ENCODE data around the gene CPEB4.

DNA sequence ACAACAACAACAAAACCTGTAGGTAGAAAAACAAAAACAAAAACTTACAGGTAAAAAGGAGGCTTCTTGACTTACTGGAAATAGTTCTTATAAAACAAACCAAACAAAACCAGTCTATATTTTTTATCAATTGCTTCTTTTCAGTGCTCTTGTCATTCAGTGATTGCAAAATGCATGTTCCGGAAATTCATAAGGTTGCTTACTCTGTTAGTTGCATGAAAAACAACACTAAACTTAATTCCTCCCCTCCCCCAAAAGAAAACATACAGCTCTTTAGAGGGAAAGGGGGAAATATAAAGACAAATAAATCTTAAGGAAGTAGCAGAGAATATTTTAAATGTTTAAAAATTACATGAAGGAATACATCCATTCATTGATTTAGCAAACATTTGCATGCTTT is 19.1 kb downstream of the CPEB4 start:
- TF ChIP-seq, protein P1, sequence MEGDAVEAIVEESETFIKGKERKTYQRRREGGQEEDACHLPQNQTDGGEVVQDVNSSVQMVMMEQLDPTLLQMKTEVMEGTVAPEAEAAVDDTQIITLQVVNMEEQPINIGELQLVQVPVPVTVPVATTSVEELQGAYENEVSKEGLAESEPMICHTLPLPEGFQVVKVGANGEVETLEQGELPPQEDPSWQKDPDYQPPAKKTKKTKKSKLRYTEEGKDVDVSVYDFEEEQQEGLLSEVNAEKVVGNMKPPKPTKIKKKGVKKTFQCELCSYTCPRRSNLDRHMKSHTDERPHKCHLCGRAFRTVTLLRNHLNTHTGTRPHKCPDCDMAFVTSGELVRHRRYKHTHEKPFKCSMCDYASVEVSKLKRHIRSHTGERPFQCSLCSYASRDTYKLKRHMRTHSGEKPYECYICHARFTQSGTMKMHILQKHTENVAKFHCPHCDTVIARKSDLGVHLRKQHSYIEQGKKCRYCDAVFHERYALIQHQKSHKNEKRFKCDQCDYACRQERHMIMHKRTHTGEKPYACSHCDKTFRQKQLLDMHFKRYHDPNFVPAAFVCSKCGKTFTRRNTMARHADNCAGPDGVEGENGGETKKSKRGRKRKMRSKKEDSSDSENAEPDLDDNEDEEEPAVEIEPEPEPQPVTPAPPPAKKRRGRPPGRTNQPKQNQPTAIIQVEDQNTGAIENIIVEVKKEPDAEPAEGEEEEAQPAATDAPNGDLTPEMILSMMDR (IDR thresholded peaks at IDR 0.05; ENCODE audit: low read depth, low read length, missing input control): no peak
- TF ChIP-seq HNF4G (IDR thresholded peaks at IDR 0.05): no peak
- TF ChIP-seq, protein P2, sequence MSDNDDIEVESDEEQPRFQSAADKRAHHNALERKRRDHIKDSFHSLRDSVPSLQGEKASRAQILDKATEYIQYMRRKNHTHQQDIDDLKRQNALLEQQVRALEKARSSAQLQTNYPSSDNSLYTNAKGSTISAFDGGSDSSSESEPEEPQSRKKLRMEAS (IDR thresholded peaks at IDR 0.05): no peak
- no peak for TF ChIP-seq YY1 (IDR thresholded peaks at IDR 0.05)
- no peak for TF ChIP-seq SP1 (IDR thresholded peaks at IDR 0.05)
